GM19035 (cell line): ENCODE data around the gene GAPDHS.

Experiments
- ATAC-seq: cut with Tn5 transposase; IDR thresholded peaks from one replicate; pipeline ENCODE4 v1.9.1; 2021; ENCODE audit not compliant: unreplicated experiment

Gene GAPDHS

GRCh38 chr19:35578707-35579106 lies 45.5 kb downstream of the GAPDHS start:
- ATAC-seq = no peak

- no peak for ATAC-seq
Observed at GRCh38 chr19:35582760-35583159, 49.5 kb downstream of the GAPDHS start.

GRCh38 chr19:35585848-35586247 lies 52.6 kb downstream of the GAPDHS start, which contains the start of gene PMIS2:
Gene PMIS2 (plus strand): TSS chr19:35586173. CDS start chr19:35586260, 87 bp downstream.
- no peak for ATAC-seq

GRCh38 chr19:35587321-35587720 lies 54.1 kb downstream of the GAPDHS start:
- ATAC-seq = no peak

- ATAC-seq = no peak
Observed at GRCh38 chr19:35590875-35591274, 57.6 kb downstream of the GAPDHS start.

GRCh38 chr19:35592226-35592625 lies 59.0 kb downstream of the GAPDHS start:
- no peak for ATAC-seq
